GM12878 (cell line): ENCODE results near the gene MYBPC1.

Experiments
- CBFB ChIP-seq: IDR thresholded peaks from 2 replicates; pipeline ENCODE4 v1.6.1; 2016; ENCODE audit warnings: antibody characterized with exemption, low read depth
- CEBPB ChIP-seq, 2 experiments: fragments of 150-350 bp in 1 of 2; IDR thresholded peaks; 2 replicates each; pipeline ENCODE4 v1.6.1; 2012 to 2014; ENCODE audit warnings: low read depth in 2 of 2, low read length in 2 of 2, borderline replicate concordance in 1 of 2, inconsistent platforms in 1 of 2
- CREB1 ChIP-seq: IDR thresholded peaks from 2 replicates; pipeline ENCODE4 v1.6.1; 2012; ENCODE audit warnings: low read depth, mild to moderate bottlenecking, inconsistent platforms
- CTCF ChIP-seq, 3 experiments: IDR thresholded peaks in 2 of 3; conservative IDR thresholded peaks in 1 of 3; 2 replicates each; pipeline ENCODE4 v1.5.1; 2011; ENCODE audit warnings: low read depth in 3 of 3, low read length in 3 of 3, mild to moderate bottlenecking in 3 of 3, control low read depth in 2 of 3, moderate library complexity in 2 of 3, inconsistent platforms in 1 of 3, mixed read lengths in 1 of 3; ENCODE audit not compliant: control insufficient read depth in 2 of 3, insufficient read depth in 1 of 3; ENCODE audit errors: extremely low read depth in 1 of 3
- EGR1 ChIP-seq, 2 experiments: IDR thresholded peaks; 1 replicate in 1 of 2; 2 replicates in 1 of 2; pipeline ENCODE4 v1.6.1; 2011 to 2012; ENCODE audit warnings: low read depth in 2 of 2, low read length in 2 of 2, borderline replicate concordance in 1 of 2, mild to moderate bottlenecking in 1 of 2, moderate library complexity in 1 of 2
- EZH2 ChIP-seq: IDR thresholded peaks from 2 replicates; pipeline ENCODE4 v1.6.1; 2012; ENCODE audit warnings: low read depth, mild to moderate bottlenecking, control low read depth, inconsistent platforms, low read length, borderline replicate concordance; ENCODE audit not compliant: control insufficient read depth
- HDAC6 ChIP-seq: fragments of 200-600 bp; sonication (generic); IDR thresholded peaks from one replicate; pipeline ENCODE4 v1.8.0; 2017; ENCODE audit warnings: antibody characterized with exemption; ENCODE audit not compliant: unreplicated experiment
- MAX ChIP-seq: IDR thresholded peaks from 2 replicates; pipeline ENCODE4 v1.6.1; 2012; ENCODE audit warnings: low read depth, low read length, improper control_type of control experiment
- NRF1 ChIP-seq: conservative IDR thresholded peaks from 2 replicates; pipeline ENCODE4 v1.6.1; 2011; ENCODE audit warnings: mild to moderate bottlenecking, low read depth, low read length, improper control_type of control experiment
- PBX3 ChIP-seq: IDR thresholded peaks from 2 replicates; pipeline ENCODE4 v1.6.1; 2011; ENCODE audit warnings: mild to moderate bottlenecking, low read depth, low read length, moderate library complexity; ENCODE audit not compliant: insufficient replicate concordance
- SMC3 ChIP-seq: IDR thresholded peaks from 2 replicates; pipeline ENCODE4 v1.6.1; 2011; ENCODE audit warnings: low read length, improper control_type of control experiment, borderline replicate concordance
- YY1 ChIP-seq: IDR thresholded peaks from 2 replicates; pipeline ENCODE4 v1.6.1; 2011; ENCODE audit warnings: low read depth, mild to moderate bottlenecking, low read length
- ZNF384 ChIP-seq: IDR thresholded peaks from 2 replicates; pipeline ENCODE4 v1.6.1; 2012; ENCODE audit warnings: low read depth, mild to moderate bottlenecking, low read length, improper control_type of control experiment, borderline replicate concordance

- TF ChIP-seq EGR1 (IDR thresholded peaks at IDR 0.05; ENCODE audit: borderline replicate concordance in 1 of 2, low read depth in 2 of 2, low read length in 2 of 2) (no peak), EZH2 (no peak), NRF1 (no peak), CEBPB (IDR thresholded peaks at IDR 0.05; ENCODE audit: borderline replicate concordance in 1 of 2, low read depth in 2 of 2, low read length in 2 of 2) (no peak), CTCF (IDR thresholded peaks at IDR 0.05 in 2 of 3, conservative IDR thresholded peaks at IDR 0.05 in 1 of 3; ENCODE audit: control insufficient read depth in 2 of 3, extremely low read depth in 1 of 3, insufficient read depth in 1 of 3, low read depth in 3 of 3, low read length in 3 of 3) (no peak), CBFB (no peak), MAX (no peak), PBX3 (no peak), SMC3 (no peak), ZNF384 (no peak), YY1 (no peak), HDAC6 (no peak), CREB1 (no peak)
Observed at GRCh38 chr12:101686176-101686575, 91.4 kb downstream of the MYBPC1 start.
